ACHN (cell line): ENCODE results near the gene UQCRC2.

Source experiments
- DNase-seq: peaks from one replicate; pipeline ENCODE4 v3.0.0-alpha.2; 2015
- in situ Hi-C: cut with HindIII; loops from 2 replicates; pipeline ENCODE4 v1.10.0; 2017; ENCODE audit warnings: low sequenced_read_pairs, low pct_ligation_motif_present, low pct_unique_long_range_greater_than_20kb

Gene UQCRC2

GRCh38 chr16:22030087-22030812 is 77.1 kb downstream of the UQCRC2 start:
- no peak for DNase-seq
- in situ Hi-C loops, result no loop called here

- in situ Hi-C loops, result no loop called here
- DNase-seq, result no peak
These were observed 78.4 kb downstream of the UQCRC2 start for GRCh38 chr16:22031483-22032083.
